Anterior cingulate cortex (tissue), 58 donors: Measurements from ENCODE around the gene UQCC3.
"Not testable (repeated sequence)": the region's sequence is repeated elsewhere in the genome, so short reads cannot be mapped to it uniquely, and the experiment has no call there.

Experiments
- DNase-seq, 58 donors: peaks; one replicate each; lab custom pipeline; 2025; lab: John Stamatoyannopoulos, UW

UQCC3 gene, protein sequence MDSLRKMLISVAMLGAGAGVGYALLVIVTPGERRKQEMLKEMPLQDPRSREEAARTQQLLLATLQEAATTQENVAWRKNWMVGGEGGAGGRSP

DNA sequence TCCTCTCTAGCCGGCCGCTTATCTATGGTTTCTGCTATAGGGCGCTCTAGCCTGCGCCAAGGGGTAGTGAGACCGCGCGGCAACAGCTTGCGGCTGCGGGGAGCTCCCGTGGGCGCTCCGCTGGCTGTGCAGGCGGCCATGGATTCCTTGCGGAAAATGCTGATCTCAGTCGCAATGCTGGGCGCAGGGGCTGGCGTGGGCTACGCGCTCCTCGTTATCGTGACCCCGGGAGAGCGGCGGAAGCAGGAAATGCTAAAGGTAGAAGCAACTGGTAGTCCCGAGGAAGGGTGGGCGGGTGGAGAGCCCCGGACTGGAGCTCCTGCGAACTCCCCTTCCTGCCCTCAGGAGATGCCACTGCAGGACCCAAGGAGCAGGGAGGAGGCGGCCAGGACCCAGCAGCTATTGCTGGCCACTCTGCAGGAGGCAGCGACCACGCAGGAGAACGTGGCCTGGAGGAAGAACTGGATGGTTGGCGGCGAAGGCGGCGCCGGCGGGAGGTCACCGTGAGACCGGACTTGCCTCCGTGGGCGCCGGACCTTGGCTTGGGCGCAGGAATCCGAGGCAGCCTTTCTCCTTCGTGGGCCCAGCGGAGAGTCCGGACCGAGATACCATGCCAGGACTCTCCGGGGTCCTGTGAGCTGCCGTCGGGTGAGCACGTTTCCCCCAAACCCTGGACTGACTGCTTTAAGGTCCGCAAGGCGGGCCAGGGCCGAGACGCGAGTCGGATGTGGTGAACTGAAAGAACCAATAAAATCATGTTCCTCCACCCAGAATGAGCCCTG is at the start of gene UQCC3, which contains the start of gene LBHD1:
TSS of gene UQCC3 (plus strand) at position 66 of the 782 bp plus-strand sequence. CDS start at position 139, 73 bp downstream.
TSS of gene LBHD1 (minus strand) at position 660 of the 782 bp plus-strand sequence. CDS start 2,236 bp downstream, outside the sequence.
- DNase-seq = peak in 57 of 58 donors; percentile 37 to 89 (median 77)

DNA sequence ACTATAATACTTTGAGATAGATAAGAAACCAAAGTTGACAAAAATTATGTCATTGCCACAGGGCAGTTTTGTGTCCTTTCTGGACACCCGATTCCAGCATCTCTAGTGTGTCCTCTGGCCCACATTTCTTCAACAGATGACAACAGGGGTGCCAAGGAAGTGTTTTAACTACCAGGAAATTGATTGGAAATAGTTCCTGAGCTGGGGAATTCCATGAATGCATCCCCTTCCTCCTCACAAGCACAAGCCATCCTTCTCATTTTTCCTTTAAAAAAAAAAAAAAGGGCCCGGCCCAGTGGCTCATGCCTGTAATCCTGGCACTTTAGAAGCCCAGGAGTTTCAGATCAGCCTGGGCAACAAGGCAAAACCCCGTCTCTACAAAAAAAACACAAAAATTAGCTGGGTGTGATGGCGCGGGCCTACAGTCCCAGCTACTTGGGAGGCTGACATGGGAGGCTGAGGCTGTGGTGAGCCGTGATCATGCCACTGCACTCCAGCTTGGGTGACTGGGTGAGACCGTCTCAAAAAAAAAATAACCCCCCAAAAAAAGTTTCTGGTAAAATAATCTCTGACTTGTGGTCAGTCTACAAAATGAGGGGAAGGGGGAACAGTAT is 48.9 kb upstream of the UQCC3 start:
- no peak for DNase-seq

DNA sequence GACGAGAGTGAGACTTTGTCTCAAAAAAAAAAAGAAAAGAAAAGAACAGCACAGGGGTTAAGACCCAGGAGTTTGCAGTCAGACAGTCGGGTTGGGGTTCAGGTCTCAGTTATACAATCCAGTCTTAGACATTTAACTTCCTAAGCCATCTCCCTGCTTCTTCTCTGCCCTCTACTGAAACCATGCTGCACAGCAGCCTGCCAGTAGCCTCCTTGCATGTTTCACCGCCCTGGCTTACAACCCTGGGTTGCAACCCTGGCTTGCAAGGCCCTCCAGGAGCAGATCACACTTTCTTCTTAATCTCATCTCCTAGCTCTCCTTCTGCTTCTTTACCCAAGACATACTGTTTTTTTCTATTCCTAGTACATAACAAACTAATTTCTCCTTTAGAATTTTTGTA is 43.8 kb upstream of the UQCC3 start:
- no peak for DNase-seq

DNA sequence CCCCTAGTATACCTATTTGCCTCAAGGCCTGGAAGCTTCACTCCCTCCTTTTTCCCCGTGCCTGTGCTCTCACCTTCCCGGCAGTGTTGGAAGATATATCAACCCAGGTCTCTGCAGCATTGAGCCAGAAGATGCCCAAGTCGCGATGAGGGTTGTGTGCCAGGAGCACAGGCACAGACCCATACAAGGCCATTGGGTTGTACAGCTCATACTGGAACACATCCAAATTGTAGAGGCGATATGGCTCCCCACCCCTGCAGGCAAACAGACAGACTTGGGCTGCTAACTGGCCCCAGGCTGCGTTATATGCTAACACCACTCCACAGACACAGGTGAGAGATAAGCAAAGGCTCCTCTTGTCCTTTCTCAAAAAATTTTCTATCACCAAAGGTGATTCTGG is 39.0 kb upstream of the UQCC3 start:
- DNase-seq = no peak

DNA sequence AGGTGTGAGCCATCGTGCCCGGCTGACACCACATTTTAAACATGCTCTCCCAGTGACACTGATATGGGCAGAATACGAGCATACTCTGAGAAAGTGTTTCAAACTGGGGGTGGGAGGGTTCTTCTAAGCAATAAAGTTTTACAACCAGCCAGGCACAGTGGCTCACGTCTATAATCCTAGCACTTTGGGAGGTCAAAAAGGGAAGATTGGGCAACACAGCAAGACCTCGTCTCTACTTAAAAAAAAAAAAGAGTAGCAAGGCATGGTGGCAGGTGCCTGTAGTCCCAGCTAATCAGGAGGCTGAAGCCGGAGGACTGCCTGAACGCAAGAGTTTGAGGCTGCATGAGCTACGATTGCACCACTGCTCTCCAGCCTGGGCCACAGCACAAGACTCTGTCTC is 27.3 kb upstream of the UQCC3 start:
- no peak for DNase-seq

DNA sequence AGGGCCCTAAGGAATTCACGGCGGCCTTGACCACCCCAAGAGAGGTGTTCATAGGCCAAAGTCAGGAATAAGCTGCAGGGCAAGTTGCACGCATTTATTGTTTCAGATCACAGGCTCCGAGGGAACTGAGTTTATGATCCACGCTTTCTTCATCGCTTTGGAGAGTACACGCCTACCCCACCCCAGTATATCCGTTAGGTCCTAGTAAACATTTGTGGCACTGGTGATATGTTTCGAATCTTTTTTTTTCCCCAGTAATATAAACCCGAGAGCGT is 25.9 kb upstream of the UQCC3 start:
- DNase-seq = no peak

DNA sequence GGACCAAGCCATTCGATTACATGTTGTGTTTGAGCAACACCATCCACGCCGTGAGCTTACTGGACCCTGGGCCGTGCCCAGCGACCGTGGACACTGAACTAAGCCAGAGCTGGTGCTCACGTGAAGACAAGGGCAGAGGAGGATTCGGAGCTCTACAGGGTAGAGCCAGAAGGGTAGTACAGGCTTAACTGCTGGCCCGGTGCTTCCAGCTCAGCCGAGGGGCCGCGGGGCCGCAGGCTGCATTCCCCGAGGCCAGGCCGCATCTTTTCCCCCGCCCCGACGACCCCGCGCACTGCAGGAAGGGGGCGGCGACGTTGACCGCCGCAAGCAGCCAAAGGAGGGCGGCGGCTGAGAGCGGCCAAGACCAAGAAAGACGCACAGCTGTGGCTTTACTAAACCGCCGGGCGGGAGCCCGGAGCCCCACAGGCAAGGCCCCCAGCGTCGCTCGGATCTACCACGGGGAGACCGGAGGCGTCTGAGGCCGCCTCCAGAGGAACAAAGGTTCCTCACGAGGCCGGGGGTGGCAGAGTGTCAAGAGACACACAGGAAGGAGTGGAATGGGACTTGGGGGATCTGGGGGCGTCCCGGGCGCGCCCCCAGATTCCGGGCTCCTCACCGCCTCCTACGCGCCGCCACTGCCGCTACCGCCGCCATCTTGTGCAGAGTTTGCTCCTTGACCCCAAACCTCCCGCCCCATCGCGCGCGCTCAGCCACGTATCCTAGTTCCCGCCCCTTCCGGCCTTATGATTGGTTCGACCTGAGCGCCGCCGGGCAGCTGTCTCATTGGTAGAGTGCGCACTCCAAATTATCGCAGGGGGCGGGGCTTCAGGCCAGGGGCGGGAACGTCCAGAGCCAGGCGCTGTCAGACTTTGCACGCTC is 25.3 kb upstream of the UQCC3 start, which contains the start of gene GANAB:
TSS of gene GANAB (minus strand) at position 668 of the 879 bp plus-strand sequence. CDS start at position 654, 14 bp downstream.
- peak; percentile 76 to 99 (median 97) for DNase-seq

DNA sequence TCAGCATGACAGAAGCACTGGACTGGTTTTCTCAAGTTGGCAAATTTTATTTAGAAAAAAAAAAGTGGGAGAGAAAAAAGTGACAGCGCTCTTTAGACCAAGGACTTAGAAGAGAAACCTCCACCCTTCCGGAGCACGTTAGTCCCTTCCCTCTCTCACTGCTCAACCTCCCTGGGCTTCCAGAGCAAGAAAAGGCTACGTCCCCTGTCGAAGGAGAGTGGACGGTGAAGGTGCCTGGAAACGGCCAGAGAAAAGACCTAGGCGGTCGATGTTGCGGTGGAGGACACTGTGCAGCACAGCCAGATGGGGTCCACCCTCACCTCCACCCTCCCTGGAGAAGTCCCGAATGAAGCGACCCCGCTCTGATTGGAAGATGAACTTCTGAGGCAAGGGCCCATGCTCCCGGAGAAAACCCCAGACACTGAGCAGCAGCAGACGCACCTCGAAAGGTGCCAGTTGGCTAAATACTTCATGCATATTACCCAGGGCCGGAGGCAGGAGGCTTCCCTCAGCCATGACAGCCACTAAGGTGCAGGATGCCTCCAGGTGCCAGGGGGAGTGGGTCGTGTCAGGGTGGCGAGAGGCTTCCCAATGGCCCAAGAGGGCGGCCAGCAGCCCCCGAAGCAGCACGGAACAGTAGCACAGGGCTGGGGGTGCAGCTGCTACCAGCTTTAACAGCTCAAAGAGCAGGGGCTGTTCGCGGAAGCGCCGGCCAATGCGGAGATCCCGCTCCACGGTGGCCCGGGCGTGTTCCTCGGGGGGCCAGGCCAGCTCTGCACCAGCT is 24.5 kb upstream of the UQCC3 start:
- DNase-seq = peak in 4 of 58 donors; percentile 8 to 39 (median 31)

DNA sequence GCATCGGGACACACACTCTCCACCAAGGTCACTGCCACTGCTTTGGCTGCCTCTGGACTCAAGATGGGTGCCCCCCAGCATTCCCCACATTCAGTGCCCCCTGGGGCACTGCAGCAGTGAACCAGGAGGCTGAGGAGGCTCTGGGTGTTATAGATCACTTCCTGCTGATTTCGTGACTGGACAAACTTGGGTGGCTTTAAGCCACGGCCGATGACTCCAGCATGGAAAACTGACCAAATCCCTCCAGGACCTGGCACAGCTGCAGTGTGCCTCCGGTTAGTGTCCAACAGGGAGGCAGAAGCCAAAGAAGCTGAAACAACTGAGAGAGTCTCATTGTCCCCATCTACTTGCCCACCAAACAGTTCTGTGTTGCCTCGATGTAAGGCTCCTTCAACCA is 23.9 kb upstream of the UQCC3 start:
- no peak for DNase-seq

DNA sequence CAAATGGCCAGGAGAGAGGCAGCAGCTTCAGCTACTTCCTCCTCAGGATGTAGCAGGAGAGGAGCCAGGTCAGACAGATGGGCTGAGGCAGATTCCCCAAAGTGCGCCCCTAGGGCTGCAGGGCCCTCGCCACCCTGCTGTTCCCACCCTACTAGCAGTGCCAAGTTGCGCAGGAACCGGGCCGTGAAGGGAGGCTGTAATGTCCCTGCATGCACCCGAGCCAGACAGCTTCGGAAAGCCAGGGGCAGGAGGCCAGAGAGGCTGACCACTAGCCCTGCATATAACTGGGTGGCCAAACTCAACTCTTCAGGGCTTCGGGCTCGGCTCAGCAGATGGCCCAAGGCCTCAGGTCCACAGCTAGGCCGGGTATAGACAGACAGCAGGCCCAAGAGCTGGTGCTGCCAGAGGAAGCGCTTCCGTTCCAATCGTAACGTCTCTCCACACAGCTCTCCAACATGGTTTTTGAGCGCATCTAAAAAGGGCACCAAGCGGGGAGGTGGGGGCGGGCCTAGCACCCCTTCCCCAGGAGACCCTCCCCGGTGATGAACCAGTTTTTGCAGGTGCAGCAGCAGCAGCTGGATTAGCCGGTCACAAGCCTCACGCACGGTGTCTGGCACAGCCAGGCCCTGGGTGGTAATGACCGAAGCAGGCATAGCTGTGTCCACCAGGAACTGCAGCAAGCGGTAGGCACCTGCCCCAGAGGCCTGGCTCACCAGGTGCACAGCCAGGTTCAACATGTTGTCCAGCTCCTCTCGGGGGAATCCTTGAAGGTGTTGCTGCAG is 23.1 kb upstream of the UQCC3 start:
- no peak for DNase-seq

DNA sequence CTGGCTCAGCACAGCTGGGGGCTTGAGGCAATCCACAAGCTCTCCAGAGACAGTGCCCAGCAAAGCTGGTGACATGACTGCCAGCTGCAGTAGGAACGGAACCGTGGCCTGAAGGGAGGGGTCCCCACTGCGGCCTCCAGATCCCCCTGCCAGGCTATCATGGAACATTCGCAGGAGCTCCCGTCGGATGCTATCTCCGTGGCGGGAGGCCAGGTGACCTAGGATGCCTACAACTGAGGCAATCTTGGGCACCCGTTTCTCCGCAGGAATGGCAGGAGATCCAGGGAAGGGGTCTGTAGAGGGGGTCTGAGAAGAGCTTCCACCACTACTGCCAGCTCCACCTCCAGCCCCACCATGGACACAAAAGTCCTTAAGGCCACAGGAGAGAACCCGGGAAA is 22.5 kb upstream of the UQCC3 start:
- DNase-seq = no peak

DNA sequence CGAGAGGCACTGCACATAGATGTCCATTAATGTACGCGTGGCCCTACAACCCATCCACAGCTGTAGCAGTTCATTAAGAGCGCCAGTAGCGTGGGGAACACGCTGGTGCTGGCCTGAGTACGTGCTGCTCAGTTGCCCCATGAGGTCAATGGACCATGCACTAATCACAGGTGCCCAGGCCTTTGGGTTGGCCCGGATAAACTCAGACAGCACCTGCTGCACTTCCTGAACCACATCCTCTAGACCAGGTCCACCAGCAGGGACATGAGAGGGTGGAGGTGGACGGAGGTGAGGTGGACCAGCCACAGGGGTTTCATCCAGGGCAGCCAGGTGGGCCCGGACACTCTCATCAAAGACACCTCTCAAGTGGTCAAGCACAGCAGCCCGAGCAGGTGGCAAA is 22.0 kb upstream of the UQCC3 start:
- DNase-seq = no peak

DNA sequence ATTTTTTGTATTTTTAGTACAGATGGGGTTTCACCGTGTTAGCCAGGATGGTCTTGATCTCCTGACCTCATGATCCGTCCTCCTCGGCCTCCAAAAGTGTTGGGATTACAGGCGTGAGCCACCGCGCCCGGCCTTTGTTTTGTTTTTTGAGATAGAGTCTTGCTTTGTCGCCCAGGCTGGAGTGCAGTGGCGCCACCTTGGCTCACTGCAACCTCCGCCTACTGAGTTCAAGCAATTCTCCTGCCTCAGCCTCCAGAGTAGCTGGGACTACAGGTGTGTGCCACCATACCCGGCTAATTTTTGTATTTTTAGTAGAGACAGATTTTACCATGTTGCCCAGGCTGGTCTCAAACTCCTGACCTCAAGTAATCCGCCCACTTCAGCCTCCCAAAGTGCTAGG is 21.2 kb upstream of the UQCC3 start:
- not testable (repeated sequence) for DNase-seq

DNA sequence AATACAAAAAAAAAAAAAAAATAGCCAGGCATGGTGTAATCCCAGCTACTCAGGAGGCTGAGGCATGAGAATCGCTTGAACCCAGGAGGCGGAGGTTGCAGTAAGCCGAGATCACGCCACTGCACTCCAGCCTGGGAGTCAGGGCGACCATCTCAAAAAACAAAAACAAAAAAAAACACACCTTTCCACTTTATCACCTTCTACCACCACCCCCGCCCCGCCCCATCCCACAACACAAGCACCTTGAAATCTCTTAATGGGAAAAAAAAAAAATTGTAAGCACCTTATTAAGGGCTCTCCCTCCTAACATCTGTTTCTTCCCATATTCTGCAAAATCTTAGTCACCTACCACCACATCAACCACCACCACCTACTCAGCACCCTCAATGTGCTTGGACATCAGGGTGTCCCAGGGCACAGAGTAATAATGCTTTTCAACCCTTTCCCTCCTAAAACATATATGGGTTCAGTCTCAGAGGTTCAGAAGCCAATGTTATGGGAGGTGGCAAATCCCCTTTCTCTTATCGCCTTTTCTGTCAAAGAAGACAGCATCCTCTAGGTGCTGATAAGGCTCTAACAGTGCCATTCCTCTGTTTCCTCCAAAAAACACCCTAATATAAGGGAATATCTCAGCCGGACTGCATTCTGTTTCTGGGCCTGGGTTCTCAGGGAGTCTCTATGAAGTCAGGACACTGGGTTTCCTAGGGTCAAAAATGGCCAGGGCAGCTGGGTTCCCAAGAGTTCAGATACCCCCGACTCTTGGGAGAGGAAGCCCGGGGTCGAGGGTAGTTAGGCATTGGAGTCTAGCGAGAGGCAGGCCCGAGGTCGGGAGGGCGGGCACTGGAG is 19.1 kb upstream of the UQCC3 start:
- no peak for DNase-seq

DNA sequence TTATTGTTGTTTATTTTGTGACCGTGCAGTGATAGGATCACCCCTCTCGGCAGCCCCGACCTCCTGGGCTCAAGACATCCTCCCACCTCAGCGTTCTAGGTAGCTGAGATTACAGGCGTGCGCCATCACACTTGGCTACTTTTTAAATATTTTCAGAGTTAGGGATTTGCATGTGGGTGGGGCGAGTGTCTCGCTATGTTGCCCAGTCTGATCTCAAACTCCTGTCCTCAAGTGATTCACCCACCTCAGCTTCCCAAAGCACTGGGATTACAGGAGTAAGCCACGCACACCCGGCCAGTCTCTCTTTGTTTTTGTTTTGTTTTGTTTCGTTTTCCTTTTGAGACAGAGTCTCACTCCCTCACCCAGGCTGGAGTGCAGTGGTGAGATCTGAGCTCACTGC is 17.2 kb upstream of the UQCC3 start:
- no peak for DNase-seq

DNA sequence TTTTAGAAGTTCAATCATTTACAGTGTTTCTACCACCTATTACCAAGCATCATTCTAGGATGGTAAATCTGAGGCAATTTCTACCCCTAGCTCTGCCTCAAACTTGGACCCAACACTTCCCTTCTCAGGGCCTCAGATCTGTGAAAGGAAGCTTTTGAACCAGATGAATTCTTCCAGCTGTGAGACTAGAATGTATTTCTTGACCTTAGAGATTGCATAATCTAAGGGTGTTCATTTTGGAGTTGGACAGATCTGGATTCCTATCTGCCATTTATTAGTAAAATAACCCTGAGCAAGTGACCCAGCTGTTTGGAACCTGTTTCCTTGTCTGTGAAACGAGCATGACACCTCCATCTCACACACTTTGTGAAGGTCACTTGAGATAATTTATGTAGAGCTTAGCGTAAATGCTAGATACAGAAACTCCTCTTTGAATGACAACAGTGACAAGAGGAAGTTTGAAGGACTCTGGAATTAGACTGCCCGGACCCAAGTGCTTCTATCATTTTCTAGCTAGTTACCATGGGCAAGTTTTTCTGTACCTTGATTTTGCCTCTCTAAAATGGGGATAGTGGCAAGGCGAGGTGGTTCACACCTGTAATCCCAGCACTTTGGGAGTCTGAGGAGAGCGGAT is 14.6 kb upstream of the UQCC3 start:
- DNase-seq = no peak

DNA sequence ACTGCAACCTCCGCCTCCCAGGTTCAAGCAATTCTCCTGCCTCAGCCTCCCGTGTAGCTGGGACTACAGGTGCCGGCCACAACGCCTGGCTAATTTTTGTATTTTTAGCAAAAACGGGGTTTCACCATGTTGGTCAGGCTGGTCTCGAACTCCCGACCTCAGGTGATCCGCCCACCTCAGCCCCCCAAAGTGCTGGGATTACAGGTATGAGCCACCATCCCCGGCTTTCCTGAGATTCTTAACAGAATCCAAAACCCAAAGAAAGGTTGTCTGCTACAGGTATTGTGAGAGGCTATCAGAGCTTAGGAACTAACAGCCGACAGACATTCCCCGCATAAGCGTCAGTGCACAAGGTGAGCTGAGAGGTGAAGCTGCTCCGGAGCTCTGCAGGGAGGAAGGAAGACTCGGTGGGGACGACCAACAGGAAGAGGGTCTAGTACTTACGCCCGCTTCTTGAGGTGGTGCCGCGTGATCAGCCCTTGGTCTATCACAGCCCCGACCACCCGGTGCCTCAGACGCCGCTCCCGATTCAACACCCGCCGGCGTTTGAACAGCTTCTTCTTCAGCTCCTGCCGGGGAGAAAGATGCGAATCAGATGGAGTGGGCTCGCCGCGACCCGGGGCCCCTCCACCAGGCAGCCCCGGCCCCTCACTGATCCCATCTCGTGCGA is 6.9 kb upstream of the UQCC3 start:
- peak in 17 of 58 donors; percentile 48 to 72 (median 62) for DNase-seq
